Stimulated activated CD4-positive, alpha-beta T cell treated with anti-CD3 and anti-CD28 coated beads, Interleukin-2, amount 100 ng/mL, for 4 hours (primary cell): Measurements from ENCODE around the gene GRM4.

Source experiments
- DNase-seq: peaks from one replicate; pipeline ENCODE4 v3.0.0-alpha.2; 2020; ENCODE audit warnings: low read depth

GRM4 gene

DNA sequence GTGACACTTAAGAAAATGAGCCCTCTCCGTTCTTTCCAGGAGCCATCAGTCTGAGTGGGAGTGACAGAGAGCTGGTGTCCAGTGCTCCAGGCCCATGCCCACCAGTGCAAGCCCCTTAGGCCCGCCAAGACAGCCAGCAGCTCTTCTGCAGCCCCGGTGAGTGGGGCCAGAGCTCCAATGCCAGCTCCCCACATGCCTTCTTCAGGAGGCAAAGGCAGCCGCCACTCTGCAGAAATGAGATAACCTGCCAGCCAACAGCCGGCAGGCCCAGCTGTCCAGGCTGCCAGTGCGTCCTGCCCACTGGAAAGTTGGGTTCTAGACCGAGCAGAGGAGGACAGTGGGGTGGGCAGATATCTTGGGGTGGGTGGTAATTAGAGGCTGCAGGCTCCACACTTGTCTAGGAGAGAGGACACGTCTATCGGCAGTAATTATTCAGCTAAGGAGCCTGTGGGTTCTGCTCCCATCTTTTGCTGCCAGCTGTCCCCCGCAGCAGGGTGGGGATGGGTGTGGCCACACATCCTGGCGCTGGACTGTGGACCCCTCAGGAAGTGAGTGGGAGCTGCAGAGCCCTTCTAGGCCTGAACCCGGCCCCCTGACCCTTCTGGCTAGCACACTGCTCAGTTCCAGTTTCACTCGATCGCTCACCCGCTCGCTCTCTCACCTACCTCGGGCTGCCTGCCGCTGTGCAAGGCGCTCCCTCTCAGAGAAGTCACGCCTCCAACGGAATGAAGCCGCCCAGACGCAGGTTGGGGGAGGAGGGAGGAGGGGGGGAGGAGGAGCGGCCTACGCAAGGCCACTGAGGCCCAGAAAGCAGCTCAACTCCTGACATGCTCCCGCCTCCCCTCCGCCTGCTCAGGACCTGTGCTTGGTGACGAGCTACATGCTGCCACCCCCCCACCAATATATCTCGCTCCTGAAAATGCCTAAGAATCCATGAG is 3.6 kb downstream of the GRM4 start:
- DNase-seq = no peak

DNA sequence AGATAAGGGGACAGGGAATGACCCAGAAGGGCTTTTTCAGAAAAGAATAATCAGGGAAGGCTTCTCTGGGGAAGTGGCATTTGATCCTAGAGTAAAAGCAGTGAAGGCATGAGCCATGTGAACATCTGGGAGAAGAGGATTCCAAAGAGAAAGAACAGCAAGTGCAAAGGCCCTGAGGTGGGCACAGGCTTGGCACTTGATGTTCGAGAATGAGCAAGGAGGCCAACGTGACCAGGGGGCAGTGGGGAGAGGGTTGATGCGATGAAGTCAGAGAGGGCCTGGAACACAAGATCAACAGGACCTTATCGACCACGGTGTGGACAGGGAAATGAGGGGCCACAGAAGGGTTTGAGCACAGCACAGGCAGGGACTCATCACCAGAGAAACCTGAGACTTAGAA is 5.8 kb downstream of the GRM4 start:
- no peak for DNase-seq

DNA sequence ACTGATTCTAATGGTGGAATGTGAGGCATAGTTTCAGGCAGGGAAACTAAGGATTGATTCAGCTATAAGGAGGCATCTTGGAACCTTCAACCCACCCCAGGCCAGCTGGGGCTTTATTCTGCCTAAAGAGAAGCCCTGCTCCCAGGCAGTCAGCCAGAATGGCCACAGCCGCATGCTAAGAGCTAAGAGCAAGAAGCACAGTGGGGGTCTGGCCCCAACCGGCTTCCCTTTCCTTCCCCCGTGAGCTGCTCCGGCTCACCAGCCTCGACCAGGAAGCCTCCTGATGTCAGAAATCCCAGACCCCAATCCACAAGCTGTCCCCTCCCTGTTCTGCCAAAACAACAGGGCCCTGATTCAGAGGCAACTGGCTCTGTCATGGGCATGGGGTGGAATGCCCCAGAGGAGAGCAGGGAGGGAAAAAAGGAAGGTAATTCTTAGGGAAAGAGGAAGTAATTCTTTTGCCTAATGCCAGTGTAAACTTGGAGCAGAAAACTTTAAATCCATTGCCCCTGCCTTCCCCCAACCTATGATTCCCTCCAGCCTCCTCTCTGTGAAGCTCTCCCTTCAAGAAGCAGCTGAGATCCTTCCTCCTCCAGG is 6.9 kb downstream of the GRM4 start:
- no peak for DNase-seq

DNA sequence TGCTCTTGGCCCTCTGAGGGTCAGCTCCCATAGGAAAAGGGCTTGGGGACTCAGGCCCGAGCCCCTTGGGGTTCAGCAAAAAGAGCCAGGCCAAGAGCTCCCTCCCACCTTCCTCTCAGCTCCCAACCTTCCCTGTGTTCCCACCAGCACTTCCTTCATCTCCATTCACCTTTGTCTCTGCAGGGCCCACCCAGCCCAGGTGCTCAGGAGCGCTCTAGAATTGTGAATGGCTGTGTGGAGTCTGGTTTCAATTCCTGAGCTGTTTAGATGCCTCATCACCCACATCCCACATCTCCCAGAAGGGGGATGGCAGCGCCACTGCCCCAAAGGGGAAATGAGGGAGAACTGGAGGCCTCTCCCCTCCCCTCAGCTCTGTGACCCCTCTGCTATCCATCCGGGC is 7.7 kb downstream of the GRM4 start:
- no peak for DNase-seq

DNA sequence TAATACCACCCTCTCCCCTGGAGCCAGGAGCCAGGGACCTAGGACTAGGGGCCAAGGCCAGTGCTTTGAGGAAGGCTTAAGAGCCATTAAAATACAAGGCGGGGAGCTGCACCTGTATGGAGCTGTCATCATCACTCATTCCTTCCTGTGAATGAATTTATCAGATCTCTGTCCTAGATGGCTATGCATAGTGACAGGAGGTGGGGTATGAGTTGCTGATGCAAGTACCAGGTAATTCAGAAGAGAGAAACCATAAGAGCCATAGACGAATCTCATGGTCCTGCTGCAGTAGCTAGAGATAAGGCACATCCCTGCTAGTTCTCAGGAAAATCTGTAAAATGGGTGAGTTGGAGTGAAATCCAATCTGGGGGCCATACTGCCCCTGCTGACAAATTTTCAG is 10.3 kb downstream of the GRM4 start:
- no peak for DNase-seq

DNA sequence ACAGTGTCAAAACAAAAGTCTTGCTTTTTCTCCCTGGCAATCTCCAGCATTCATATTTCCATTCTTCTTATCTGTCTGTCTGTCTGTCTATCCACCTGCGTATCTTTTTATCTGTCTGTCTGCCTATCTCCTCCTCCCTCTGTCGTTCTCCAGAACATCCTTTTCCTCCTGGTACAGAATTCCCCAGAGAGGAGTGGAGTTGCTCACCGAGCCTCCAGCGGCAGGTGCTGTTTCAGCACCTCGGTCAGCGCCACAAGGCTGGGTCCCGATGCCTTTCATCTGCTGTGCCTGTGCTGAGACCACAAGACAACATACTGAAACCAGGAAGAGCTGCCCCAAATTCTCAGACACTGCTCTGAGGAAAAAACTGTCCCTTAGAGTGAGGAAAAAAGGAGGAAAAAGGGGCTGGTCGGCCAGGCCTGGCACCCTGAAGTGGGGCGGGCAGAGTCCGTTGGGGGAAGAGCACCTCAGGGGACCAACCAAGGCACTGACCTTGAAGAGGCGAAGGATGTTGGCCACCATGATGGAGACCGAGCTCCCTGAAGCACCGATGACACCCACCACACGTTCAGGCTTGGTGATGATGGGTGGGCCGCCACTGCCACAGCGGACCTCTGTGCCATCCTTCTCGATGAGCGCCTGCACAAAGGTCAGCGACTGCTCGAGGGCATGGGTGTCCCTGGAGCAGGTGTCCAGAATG is 13.3 kb downstream of the GRM4 start:
- DNase-seq = no peak

DNA sequence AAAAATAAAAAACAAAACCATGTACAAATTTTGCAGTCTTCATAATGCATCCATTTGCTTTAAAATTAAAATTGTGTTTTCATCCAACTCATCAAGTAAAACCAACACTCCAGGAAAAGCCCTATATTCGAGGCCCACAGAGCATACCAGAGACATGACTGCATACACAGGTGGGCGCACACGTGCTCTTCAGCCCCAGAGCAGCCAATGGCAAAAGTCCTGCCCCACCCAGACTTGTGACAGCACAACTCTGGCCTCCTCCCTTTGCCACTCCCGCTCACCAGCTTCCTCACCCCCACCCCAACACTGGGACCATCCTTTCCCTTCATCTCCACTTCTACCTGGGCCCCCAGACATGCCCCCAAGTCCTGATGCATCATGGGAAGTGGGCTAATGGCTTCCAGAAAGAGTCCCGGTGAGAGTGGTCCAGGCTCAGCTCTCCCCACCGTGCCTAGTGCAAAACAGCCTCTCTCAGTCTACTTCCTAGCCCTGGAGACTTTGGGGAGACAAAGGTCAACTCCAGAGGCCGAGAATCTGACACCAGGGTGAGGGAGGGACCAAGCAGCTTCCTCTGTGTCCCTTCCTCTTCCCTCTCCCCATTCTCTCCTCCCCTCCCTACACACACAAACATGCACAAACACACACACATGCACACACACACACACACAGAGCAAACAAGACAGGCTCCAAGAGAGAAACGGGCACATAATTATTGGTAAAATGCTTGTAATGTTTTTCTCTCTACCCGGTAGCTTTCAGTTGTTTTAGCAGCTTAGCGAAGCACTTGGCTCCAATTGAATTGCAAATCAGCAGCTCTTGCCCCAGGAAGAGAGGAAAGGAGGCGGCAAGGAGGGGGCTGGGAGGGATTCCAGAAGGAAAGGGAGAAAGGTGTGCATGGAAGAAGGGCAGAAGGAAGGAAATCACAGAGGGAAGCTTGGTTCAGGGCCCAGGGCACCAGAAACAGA is 14.3 kb downstream of the GRM4 start:
- no peak for DNase-seq

DNA sequence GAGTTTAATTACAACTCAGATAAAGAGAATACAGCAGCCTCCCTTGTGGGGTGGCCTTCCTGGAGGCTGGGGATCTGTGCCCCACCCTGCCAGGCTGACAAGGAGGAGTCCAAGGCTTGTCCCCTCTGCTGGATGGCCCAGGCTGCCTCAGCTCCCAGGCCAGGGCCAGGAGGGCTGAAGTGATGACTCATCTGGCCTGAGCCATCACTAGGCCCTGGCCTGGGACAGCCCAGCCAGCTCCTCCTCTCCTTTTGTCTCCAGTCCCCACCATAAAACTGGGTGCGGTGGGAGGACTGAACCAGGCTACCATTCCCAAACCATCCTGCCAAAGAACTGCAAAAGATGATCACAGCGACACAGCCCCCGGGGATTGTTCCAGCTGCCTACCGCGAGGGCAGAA is 15.0 kb downstream of the GRM4 start:
- no peak for DNase-seq

DNA sequence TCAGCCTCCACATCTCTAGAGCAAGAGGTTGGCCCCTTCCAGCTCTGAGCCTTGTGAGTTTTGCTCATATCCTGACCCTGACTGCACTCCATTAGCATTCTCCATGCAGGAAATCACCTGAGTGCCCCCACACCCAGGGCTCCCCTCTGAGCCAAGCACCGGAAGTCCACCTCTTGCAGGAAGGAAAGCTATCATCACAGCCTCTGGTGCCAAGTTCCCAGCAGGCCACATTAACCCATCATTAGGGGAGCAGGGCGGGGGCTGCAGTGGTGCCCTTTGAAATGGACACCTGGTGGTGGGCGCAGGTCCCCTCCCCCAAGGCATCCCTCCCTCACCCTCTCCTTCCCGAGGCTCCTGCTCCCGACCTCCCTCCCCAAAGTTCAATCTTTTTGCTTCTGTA is 16.1 kb downstream of the GRM4 start:
- DNase-seq = no peak

DNA sequence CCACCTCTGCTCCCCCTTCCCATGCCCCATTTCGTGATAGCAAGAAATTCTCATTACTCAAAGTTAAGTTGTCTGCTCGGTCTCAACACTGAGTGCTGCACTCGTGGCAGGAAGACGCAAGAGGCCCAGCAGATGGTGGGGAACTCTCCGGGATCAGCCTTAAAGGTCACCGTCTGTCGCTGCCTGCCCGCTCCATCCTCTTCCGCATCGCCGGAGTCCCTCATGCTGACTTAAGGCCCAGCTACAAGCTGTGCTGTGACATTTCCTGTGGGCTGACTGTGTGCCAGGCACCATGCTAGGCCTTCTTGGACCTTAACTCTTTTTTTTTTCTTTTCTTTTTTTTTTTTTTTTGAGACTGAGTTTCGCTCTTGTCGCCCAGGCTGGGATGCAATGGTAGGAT is 17.8 kb downstream of the GRM4 start:
- DNase-seq = no peak

DNA sequence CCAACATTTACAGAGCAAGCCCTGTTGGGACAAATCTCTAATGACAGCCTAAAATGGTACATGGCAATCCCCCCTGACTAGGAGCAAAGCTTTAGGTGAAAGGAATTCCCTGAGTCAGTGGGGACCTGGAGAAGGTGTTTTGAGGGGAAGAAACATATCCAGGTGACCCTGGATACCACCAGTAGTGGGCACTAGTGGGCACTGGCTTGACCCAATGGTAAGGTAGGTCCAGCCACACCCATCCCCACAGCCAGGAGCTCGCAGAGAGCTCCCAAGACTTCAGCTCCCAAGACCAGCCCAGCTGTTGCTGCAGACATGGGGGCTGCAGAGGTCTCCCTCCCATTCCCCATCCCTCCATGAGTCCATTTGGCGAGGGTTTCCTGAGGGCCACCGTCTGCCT is 19.5 kb downstream of the GRM4 start:
- DNase-seq = no peak

DNA sequence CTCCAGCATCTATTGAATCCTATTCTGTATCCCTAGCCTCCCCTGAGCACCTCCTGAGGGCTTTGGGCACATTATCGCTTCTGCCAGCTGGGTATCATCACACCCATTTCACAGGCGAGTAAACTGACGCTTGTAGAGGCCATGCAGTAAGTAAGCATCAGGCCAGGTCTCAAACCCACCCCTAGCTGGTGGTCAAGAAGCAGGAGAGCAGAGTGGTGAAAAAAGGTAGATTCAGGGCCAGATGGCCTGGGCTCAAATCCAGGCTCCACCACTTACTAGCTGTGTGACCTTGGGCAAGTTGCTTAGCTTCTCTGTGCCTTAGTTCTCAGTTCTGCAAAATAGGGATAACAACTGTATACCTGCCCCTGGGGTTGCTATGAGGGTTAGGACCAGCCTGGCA is 19.9 kb downstream of the GRM4 start:
- no peak for DNase-seq

DNA sequence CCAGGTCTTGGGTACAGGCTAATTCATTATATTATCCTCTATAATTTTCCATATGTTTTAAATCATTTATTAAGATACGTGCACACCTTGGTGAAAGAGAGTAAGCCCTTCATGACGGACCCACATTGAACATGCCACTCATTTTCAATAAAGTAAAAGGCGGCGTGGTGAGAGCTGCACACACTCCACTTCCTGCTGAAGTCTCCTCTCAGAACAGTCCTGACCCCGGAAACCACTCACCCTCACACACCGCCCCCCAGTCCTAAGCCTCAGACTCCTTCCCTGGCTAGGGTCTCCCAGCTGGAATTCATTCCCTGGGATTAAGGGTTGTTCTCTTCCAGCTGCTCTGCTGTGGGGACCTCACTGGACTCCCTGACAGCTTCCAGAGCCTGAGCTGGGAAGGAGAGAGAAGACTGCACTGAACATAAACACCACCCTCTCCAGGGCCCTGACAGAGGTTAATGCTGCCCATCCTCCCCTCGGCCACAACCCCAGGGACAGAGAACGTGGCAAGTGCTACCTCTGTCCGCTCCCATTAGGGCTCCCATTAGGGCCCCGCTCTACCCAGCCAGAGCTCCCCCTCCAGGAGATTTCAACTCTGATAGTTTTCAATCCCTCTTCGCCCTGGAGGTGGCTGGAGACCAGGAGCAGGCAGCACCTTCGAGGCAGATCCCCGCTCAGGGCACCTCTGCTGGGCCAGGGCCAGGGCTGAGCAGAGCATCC is 24.8 kb downstream of the GRM4 start:
- DNase-seq = no peak

DNA sequence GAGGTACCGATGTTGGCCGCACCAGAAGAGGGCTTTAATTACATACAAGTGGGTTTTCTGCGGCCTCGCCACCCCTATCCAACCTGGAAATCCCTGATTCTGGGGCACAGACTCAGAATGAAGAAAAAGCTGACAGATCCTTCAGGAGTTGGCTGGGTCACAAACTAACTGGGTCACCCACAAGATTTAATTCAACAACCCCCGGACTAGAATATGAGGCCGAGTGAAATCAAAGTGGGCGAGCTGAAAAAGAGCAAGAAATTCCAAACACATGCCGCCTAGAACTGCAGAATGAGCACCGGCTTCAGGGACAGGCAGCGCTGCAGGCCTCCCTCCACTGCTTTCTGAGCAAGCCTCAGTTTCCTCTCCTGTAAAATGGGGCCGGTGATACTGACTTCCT is 30.0 kb downstream of the GRM4 start:
- no peak for DNase-seq

DNA sequence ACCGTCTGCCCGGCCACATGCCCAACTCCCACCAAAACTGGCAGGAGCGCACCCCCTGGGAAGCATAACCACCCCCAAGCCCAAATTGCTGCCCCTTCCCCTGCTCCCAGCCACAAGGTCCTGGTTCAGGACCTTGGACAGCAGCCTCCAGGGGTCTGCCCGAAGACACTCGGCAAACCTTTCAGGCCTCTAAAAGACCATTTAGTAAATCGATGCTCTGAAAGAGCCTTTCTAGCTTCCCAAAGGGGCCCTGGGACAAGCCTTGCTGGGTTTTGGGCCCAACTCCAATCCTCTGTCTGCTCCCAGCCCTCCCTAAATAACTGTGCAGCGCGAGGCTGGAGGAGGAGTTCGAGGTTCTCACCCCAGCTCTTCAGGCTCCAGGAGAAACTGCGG is 30.5 kb downstream of the GRM4 start:
- no peak for DNase-seq

DNA sequence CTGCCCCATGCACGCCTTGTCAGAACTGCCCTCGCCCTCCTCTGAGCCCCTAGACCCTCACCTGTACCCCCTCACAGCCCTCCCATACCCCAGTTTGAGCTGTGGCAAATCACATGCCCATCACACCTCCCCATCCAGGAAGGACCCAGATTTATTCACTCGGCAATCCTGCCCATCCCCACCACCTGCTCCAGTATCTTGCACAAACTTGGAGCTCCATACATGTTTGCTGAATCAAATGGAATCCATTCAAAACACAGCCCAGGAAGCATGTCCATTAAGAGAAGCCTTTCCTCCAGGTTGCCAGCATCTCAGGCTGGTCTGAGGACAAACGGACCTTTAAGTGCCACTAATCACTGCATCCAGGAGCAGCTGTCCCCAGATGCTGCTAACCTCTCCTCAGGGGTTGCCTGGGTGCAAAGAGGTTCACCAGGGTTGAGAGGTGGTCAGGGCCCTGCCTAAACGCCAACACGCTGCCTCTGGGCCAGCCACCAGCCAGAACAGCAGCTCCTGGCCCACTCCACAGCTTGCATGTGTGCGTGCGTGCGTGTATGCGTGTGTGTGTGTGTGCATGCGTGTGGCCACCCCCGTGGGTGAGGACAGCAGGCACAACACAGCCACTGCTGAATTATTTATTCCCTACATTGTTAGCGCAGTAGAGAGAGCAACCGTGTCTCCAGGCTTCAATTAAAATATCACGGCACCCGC is 31.0 kb downstream of the GRM4 start:
- no peak for DNase-seq

DNA sequence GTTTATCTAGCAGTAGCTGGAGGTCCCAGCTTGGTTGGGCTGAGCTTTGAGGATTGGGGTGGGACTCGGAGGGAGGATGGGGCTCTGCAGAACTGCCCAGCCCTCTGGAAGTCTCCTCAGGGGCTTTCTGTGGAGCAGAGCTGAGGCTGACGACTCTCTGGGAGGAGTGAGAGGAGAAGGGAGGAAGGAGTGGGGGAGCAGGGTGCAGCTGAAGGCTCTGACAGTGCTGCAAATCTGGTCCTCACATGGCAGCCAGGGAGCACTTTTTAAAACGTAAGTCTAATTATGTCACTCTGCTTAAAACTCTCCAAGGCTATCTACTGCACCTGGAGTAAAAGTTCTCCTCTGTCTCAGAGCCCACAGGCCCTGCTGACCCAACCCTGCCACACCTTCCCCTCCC is 32.4 kb downstream of the GRM4 start:
- no peak for DNase-seq

DNA sequence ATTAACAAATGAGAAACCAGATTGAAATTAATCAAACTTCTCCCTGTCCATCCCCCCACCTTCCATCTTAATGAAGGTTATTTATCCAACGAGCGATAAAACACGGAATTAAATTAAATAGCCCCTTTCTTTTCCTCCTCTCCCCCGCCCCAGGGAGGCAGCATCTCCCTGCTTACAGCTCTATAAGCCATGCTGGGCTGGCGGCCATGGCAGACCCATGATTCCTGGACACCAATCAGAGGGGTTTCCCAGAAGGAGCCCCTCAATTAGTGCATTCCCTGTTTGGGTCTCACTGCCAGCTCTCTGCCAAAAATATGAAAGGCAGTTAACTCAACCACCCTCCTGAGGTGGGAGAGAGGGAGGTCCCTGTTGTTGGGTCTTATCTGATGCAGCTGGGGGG is 33.8 kb downstream of the GRM4 start:
- DNase-seq = no peak

DNA sequence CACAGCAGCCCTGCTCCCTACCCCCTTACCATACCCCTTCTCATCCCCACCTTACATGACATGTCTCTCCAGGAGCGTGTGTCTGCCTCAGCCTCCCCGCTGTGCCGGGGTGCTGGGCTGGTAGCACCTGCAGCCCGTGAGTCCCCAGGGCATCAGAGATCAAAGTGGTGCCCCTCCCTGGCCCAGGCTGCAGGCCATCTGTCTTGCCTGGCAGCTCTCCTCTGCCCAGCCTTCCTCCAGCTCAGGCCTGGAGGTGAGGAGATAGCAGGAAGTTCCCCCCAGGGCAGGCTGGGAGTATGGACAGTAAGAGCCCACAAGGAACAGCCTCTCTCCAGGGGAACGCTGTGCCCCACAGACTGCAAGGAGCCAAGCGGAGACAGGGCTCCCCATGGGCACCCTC is 35.3 kb downstream of the GRM4 start:
- no peak for DNase-seq

DNA sequence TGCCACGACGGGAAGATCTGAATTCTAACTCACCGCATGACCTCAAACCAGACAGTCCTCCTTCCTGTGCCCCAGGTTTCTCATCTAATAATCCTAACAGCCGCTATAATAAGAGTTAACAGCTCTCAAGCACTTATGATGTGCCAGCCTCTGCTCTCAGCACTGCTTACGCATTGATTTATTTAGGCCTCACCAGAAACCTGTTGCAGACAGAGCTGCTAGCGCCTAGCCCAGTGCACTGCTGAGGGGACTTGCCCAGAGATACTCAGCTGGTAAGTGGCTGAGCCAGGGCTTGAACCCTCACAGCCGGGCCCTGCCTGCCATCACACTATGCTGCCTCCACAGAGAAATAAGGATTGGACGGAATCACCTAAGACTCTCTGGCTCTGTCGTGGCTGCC is 37.7 kb downstream of the GRM4 start:
- no peak for DNase-seq

DNA sequence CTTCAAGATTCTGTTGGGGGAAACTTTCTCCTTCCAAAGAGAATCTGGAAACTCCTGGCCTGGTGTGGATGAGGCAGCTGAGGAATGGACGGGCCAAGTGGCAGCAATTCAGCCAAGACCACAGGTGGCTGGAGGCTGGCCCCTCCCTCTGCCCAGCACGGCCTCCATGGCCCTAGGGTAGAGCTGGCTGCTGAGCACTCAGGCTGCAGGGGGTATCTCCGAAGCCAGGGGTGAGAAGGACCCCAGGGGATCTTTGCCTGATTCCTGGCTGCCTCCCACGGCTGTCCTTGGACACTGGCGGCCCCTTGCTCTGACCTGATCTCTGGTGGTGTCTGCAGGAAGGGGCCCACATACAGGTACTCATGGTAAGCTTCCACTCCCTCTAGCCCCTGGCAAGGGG is 39.0 kb downstream of the GRM4 start:
- no peak for DNase-seq
